Fibroblast of upper back skin (primary cell): ENCODE results near the gene NTN4.
"Not testable (repeated sequence)": the region's sequence is repeated elsewhere in the genome, so short reads cannot be mapped to it uniquely, and the experiment has no call there.

Experiments
- DNase-seq: peaks from one replicate; pipeline ENCODE4 v3.0.0-alpha.2; 2013

Gene NTN4

GRCh38 chr12:95790033-95790916 lies at the start of gene NTN4:
TSS of gene NTN4 (minus strand) at chr12:95790764. CDS start at chr12:95790309, 455 bp downstream.
- no peak for DNase-seq

- DNase-seq = peak; percentile 76
Measured at GRCh38 chr12:95838125-95838524, 47.6 kb upstream of the NTN4 start.

GRCh38 chr12:95837240-95838038 lies 46.9 kb upstream of the NTN4 start:
- no peak for DNase-seq

GRCh38 chr12:95836630-95837239 lies 46.2 kb upstream of the NTN4 start:
- peak; percentile 44 for DNase-seq

- peak; percentile 68 for DNase-seq
Measured at GRCh38 chr12:95836185-95836609, 45.6 kb upstream of the NTN4 start.

GRCh38 chr12:95834572-95834971 lies 44.0 kb upstream of the NTN4 start:
- no peak for DNase-seq

- DNase-seq = no peak
Measured at GRCh38 chr12:95830335-95831089, 39.9 kb upstream of the NTN4 start.

- DNase-seq = no peak
Measured at GRCh38 chr12:95829395-95829794, 38.8 kb upstream of the NTN4 start.

- peak; percentile 63 for DNase-seq
Measured at GRCh38 chr12:95820096-95820703, 29.6 kb upstream of the NTN4 start.

- DNase-seq = peak; percentile 45
Measured at GRCh38 chr12:95815632-95816212, 25.2 kb upstream of the NTN4 start.

- not testable (repeated sequence) for DNase-seq
Measured at GRCh38 chr12:95812155-95812554, 21.6 kb upstream of the NTN4 start.

- DNase-seq = no peak
Measured at GRCh38 chr12:95810411-95810810, 19.8 kb upstream of the NTN4 start.

GRCh38 chr12:95809000-95809680 lies 18.6 kb upstream of the NTN4 start:
- DNase-seq = no peak

- no peak for DNase-seq
Measured at GRCh38 chr12:95808146-95808545, 17.6 kb upstream of the NTN4 start.

- peak; percentile 95 for DNase-seq
Measured at GRCh38 chr12:95805864-95806671, 15.5 kb upstream of the NTN4 start.

GRCh38 chr12:95804291-95804690 lies 13.7 kb upstream of the NTN4 start:
- no peak for DNase-seq

GRCh38 chr12:95803817-95804216 lies 13.3 kb upstream of the NTN4 start:
- no peak for DNase-seq

GRCh38 chr12:95802482-95803270 lies 12.1 kb upstream of the NTN4 start:
- peak; percentile 83 for DNase-seq

- no peak for DNase-seq
Measured at GRCh38 chr12:95796982-95797289, 6.4 kb upstream of the NTN4 start.
